IPS-11a (cell line): ENCODE results near the gene DAAM2.
A peak's percentile ranks its signal among the peaks of the same experiment; 100 is the strongest.

Experiments
- H3K4me3 ChIP-seq: one replicate; pipeline ENCODE4 v1.5.1; 2013; ENCODE audit warnings: low read depth, low read length, control low read depth

Gene DAAM2

DNA sequence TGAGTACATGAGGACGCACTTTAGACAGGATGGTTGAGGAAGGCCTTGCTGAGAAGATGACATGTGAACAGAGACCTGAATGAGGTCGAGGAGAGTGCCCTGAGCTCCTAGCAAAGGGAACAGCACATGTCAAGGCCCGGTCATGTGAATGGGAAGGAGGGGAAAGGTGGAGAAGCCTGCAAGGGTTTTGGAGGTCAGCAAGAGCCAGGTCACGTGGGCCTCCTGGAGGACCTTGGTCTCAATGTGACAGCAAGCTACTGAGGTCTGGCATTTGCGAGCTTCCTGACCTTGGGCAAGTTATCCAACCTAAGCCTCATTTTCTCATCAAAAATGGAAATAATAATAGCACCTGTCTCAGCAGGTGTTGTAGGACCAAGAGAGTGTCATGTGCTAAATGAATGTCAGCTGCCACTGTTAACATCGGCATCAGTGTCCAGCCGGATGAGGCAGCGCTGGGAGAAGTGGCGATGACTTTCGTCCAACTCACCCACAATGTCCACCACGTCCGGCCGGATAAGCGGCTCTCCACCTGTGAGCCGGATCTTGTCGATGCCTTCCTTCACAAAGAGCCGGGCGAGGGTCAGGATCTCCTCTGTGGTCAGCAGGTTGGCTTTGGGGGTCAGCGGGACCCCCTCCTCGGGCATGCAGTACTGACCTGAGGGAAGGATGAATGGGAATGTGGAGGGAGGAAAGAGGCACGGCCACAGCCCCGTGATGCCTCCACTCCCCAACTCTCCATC is 133.2 kb downstream of the DAAM2 start:
- no peak overlapping the region for H3K4me3 ChIP-seq

DNA sequence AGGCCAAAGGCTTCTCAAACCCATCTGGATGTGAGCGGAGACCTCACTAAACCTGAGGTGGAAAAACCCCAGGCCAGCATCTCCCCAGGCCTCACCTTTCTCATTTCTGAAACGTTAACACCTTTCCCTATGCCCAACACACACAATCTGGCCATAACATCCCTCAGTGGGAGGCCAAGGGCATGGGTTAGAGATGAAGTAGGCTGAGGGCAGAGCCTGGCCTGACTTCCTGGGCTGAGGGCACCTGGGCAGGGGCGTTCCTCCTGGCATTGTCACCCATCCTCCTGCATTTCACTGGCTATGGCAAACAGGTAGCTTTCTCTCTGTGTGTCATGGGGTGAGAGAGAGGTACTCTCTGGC is 133.7 kb downstream of the DAAM2 start:
- no peak overlapping the region for H3K4me3 ChIP-seq

DNA sequence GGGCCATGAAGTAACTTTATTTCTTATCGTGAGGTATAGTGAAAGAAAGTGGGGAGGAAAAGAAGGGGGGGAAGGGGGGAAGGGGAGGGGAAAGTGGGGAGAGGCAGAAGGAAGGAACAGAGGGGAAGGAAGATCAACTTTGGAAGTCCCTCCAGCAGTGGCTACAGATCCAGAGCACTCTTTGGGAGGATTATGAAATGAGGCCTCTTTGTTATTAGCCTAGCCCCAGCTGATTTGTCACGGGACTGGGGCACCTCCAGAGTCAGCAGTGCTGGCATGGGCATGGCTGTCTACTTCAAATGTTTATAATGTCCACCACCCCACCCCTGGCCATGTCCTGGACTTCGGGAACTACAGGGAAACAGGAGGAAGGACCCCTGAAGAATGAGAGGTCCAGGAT is 134.5 kb downstream of the DAAM2 start:
- H3K4me3 ChIP-seq: no peak overlapping the region

DNA sequence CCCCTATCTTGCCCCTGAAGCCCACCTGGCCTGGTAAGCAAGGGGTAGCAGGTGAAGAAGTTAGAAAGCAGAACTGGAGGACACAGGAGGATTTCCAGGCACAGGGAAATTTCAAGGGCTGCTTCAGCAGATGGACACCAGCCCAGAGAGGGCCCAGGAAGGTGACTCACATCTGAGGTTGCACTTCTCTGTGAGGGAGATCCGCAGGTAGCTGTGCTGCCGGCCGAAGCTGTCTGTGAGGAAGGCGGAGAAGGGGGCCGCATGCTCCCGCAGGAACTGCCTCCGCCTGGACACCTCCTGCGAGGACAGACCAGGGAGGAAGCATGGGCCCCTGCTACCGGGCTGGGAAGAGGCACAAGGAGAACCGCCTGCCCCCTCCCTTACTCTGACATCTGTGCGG is 135.0 kb downstream of the DAAM2 start:
- H3K4me3 ChIP-seq: no peak overlapping the region

- no peak overlapping the region for H3K4me3 ChIP-seq
Observed at GRCh38 chr6:39929039-39929732, 137.0 kb downstream of the DAAM2 start.

- H3K4me3 ChIP-seq: no peak overlapping the region
Observed at GRCh38 chr6:39929733-39930461, 137.7 kb downstream of the DAAM2 start.

GRCh38 chr6:39930540-39930939 is 138.4 kb downstream of the DAAM2 start:
- H3K4me3 ChIP-seq: no peak overlapping the region

DNA sequence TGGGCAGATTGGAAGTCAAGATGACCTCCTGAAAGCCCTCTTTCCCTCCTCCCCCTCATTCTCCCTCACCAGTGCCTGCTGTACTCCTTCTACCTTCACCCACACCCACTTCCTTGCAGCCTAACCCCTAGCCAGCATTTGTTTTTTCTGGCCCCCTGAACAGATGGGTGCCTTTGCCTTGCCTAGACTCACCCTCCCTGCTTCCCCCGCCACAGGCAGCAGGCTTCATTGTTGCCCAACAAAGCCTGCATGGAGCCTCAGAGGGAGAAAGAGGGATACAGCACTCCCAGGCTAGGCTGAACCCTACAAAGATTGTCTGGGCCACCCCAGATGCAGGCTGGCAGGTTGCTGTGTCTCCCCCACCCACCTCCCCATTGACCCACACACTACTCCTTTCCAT is 139.4 kb downstream of the DAAM2 start:
- no peak overlapping the region for H3K4me3 ChIP-seq

- no peak overlapping the region for H3K4me3 ChIP-seq
Observed at GRCh38 chr6:39932386-39932910, 140.3 kb downstream of the DAAM2 start.

DNA sequence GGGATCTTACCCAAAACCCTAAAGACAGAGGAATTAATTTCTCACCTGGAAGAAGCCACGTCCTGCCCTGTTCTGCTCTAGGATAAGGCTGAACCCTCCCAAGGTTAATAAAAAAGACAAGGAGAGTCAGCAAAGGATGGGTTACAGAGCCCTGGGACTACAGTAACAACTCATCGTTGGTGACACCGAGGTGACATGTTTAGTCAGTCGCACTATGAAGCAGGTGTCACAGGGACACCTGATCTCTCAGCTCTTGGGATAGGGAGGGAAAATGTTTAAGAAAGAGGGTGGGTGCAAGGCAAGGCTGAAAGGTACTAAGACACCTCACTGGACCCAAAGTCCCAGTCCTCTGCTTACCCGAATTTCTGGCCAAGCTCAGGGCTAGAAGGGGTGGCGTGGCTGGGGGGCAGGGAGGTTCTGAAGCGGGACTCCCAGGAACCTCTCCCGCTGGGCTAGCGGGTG is 141.5 kb downstream of the DAAM2 start:
- H3K4me3 ChIP-seq: peak overlapping the region; percentile 64

- peak within 1 kb of the TSS; percentile 64 for H3K4me3 ChIP-seq
Observed at GRCh38 chr6:39934131-39934757, 142.1 kb downstream of the DAAM2 start, which contains the start of gene MOCS1. TSS of gene MOCS1 (minus strand) at chr6:39934462. CDS start at chr6:39934417, 45 bp downstream.

DNA sequence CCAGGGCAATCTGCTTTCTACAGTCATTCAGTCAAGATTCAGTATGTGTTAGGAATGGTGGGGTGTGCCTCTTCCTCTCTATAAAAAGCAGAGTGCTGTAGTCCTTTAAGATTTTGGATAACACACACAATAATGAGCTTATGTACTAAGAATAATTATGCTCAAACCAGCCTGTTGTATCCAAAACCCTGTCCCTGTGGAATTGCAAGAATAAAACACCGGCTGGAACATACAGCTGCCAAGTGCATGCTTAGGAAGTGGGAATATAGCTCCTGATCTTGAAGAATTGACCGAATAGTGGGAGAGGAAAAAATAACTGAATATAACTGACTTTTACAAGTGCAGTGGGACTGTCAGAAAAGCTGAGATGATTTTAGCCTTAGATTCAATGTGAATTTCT is 143.1 kb downstream of the DAAM2 start:
- H3K4me3 ChIP-seq: no peak overlapping the region

- H3K4me3 ChIP-seq: no peak overlapping the region
Observed at GRCh38 chr6:39936857-39937256, 144.7 kb downstream of the DAAM2 start.

- H3K4me3 ChIP-seq: no peak overlapping the region
Observed at GRCh38 chr6:39937686-39938333, 145.6 kb downstream of the DAAM2 start.

- no peak overlapping the region for H3K4me3 ChIP-seq
Observed at GRCh38 chr6:39938773-39939654, 146.8 kb downstream of the DAAM2 start.

DNA sequence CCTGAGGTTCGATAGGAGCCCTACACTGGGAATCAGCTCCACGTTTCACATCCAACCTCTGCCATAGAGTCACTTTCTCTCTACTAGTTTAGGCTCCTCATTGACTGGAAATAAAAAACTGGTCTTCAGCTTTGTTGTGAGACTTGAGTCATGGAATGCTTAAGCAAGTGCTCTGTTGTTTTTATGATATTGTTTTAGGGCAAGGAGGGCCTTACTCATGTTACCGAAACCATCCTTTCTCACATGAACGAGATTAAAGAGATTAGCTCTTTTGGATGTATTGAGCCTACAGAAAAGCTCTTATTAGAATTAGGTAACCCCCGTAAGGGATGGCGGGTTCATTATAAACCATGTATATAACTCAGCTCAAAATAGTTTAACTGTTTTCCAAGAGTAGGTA is 149.0 kb downstream of the DAAM2 start:
- no peak overlapping the region for H3K4me3 ChIP-seq

DNA sequence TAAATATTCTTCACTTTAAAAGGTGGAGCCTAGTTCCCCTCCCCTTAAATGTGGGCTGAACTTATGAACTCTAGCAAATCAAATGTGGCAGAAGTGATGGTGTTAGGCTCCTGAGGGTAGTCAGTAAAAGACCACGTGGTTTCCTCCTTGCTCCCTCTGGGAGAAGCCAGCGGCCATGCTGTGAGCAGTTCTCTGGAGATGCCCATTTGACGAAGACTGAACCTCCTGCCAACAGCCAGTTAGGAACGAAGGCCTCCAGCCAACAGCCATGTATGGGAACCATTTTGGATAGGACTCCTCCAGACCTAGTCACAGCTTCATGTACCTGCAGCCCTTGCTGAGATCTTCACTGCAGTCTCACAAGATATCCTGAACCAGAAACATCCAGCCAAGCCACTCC is 149.6 kb downstream of the DAAM2 start:
- no peak overlapping the region for H3K4me3 ChIP-seq

GRCh38 chr6:39942903-39943580 is 150.9 kb downstream of the DAAM2 start:
- H3K4me3 ChIP-seq: no peak overlapping the region

- H3K4me3 ChIP-seq: no peak overlapping the region
Observed at GRCh38 chr6:39945626-39946025, 153.4 kb downstream of the DAAM2 start.
